Measurements from ENCODE around the gene SPECC1L.

Gene SPECC1L

DNA sequence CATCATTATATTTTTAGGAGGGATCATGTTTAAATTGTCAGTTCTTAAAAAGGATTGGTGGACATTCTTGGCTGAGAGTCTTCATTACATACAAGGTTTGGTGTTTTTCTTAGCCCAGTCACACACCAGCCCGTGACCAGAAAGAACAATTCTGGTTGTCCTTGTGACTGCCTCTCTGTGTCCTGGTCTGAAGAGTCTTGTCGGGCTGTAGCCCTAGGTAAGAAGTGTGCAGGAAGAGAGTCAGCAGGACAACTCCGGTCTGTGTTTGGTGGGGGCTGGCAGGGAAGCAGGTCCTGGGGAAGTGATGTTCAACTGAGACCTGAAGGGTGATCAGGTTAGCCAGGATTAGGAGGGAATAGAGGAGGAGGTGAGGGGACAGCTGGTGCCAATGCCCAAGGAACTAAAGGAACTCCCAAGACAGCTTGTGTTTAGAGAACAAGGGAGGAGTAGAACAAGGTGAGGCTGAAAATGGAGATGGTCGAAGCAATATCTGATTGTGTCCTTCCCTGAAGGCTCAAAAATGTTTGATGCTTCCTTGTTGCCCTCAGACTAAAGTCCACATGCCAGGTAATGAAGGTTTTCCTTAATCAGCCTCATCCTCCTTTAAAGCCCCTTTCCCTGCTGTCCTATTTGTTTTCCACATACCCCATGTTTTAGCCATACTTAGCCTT, 91.5 kb downstream of the SPECC1L start:
- no peak overlapping the region for H3K4me3 ChIP-seq (ENCODE audit: low read depth, low read length)
- in situ Hi-C loops (cut with HindIII; ENCODE audit: low sequenced_read_pairs) = no loop called here
- TF ChIP-seq, protein P1, sequence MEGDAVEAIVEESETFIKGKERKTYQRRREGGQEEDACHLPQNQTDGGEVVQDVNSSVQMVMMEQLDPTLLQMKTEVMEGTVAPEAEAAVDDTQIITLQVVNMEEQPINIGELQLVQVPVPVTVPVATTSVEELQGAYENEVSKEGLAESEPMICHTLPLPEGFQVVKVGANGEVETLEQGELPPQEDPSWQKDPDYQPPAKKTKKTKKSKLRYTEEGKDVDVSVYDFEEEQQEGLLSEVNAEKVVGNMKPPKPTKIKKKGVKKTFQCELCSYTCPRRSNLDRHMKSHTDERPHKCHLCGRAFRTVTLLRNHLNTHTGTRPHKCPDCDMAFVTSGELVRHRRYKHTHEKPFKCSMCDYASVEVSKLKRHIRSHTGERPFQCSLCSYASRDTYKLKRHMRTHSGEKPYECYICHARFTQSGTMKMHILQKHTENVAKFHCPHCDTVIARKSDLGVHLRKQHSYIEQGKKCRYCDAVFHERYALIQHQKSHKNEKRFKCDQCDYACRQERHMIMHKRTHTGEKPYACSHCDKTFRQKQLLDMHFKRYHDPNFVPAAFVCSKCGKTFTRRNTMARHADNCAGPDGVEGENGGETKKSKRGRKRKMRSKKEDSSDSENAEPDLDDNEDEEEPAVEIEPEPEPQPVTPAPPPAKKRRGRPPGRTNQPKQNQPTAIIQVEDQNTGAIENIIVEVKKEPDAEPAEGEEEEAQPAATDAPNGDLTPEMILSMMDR (IDR thresholded peaks at IDR 0.05; ENCODE audit: low read depth, low read length) = no peak
- DNase-seq (ENCODE audit: low read depth, low spot score) = no peak

DNA sequence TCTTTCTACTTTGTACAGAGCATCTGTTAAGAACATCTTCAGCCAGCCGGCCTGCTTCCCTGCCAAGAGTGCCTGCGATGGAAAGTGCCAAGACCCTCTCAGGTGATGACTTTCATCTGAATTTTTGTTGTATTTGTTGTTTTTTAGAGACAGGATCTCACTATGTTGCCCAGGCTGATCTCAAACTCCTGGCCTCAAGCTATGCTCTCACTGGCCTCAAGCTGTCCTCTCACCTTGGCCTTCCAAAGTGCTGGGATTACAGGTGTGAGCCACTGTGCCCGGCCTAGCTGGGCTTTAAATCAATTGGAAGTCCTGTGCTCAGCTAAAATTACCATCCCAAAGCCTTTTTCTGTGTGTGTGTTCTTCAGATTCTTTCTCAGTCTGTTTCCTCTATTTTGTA, 92.6 kb downstream of the SPECC1L start:
- TF ChIP-seq, protein P1 (IDR thresholded peaks at IDR 0.05; ENCODE audit: low read depth, low read length) = no peak
- in situ Hi-C loops (cut with HindIII; ENCODE audit: low sequenced_read_pairs) = no loop called here
- DNase-seq (ENCODE audit: low read depth, low spot score) = no peak
- no peak overlapping the region for H3K4me3 ChIP-seq (ENCODE audit: low read depth, low read length)

DNA sequence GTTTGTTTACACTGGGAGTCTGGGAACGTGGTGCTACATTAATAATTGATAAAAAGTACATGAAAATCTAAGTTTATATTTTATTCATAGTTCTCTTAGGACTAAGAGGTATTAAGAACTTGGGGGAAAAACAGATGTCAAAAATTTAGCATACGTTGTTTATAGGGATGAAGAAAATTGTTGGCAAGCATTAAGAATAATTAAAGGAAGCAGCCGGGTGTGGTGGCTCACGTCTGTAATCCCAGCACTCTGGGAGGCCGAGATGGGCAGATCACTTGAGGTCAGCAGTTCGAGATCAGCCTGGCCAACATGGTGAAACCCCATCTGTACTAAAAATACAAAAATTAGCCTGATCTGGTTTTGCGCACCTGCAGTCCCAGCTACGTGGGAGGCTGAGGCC, 96.1 kb downstream of the SPECC1L start:
- no peak overlapping the region for H3K4me3 ChIP-seq (ENCODE audit: low read depth, low read length)
- DNase-seq (ENCODE audit: low read depth, low spot score) = no peak
- in situ Hi-C loops (cut with HindIII; ENCODE audit: low sequenced_read_pairs) = no loop called here
- TF ChIP-seq, protein P1 (IDR thresholded peaks at IDR 0.05; ENCODE audit: low read depth, low read length) = no peak

DNA sequence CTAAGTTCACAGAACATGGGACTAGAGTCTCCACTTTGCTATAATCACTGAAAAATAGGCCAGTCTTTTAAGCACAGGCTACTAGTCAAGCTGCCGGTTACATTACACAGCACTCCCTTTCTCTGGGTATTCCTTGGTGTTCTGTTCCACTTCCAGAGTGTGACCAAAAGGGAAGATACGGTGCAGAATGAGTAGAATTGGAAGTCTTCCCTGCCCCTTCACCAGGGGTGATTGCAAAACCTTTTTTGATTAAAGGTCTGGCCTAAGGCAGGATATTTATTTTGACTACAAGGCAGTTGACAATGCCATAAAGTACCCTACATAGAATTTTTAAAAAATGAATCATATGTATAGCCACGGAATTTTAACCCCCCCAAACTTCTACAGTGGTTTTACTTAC, 97.2 kb downstream of the SPECC1L start:
- no peak for DNase-seq (ENCODE audit: low read depth, low spot score)
- no peak overlapping the region for H3K4me3 ChIP-seq (ENCODE audit: low read depth, low read length)
- TF ChIP-seq, protein P1 (IDR thresholded peaks at IDR 0.05; ENCODE audit: low read depth, low read length) = no peak
- in situ Hi-C loops (cut with HindIII; ENCODE audit: low sequenced_read_pairs) = no loop called here

DNA sequence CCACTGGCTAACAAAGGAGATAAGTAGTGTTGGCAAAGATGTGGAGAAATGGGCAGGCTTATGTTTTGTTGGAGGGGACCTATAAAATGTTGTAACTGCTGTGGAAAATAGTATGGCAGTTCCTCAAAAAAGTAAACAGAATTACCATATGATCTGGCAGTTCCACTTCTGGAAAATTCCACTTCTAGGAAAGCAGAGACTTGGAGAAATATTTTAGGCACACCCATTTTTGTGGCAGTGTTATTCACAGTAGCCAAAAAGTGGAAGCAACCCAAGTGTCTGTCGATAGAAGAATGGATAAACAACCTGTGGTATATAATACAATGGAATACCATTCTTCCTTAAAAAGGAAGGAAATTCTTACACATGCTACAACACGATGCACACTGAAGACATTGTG, 99.8 kb downstream of the SPECC1L start:
- DNase-seq (ENCODE audit: low read depth, low spot score) = no peak
- in situ Hi-C loops (cut with HindIII; ENCODE audit: low sequenced_read_pairs) = no loop called here
- TF ChIP-seq, protein P1 (IDR thresholded peaks at IDR 0.05; ENCODE audit: low read depth, low read length) = no peak
- no peak overlapping the region for H3K4me3 ChIP-seq (ENCODE audit: low read depth, low read length)

DNA sequence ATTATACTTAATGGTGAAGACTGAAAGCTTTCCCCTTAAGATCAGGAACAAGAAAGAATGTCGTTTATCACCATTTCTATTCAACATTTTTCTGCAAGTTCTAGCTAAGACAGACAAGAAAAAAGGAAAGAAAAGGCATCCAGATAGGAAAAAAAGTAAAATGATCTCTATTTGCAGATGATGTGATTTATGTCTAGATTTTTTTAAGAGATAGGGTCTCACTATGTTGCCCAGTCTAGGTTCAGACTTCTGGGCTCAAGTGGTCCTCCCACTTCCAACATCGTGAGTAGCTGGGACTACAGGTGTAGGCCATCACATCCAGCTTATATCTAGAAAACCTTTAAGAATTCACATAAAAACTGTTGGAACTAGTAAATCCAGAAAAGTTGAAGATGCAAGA, 105.4 kb downstream of the SPECC1L start:
- in situ Hi-C loops (cut with HindIII; ENCODE audit: low sequenced_read_pairs) = no loop called here
- no peak overlapping the region for H3K4me3 ChIP-seq (ENCODE audit: low read depth, low read length)
- TF ChIP-seq, protein P1 (IDR thresholded peaks at IDR 0.05; ENCODE audit: low read depth, low read length) = no peak
- DNase-seq (ENCODE audit: low read depth, low spot score) = no peak

Measured in astrocyte of the spinal cord (primary cell).